Measurements from ENCODE around the gene TNS4. TPM values are rescaled to one million over a fixed set of nuclear protein-coding genes. Genes with fewer than 3 reads are reported as not detected.
A peak's percentile ranks its signal among the peaks of the same experiment; 100 is the strongest.

Gene TNS4
- total and polyA plus RNA-seq, 8 donors = 0.03 to 1.6 (median 0.18) TPM; not detected in 2

GRCh38 chr17:40456396-40456951, 44.9 kb downstream of the TNS4 start:
- Histone ChIP-seq H3K4me1 (peaks cover 20 to 31% of the 10 kb centered on the region in 2 donors), H3K27ac (peak overlapping the region in 1 of 2 donors; percentile 33), H3K36me3 (peaks cover 3 to 54% of the 10 kb centered on the region in 2 donors), H3K27me3 (no peaks in the 10 kb centered on the region), H3K4me3 (no peak overlapping the region), H3K9me3 (no peaks in the 10 kb centered on the region)
- DNase-seq (no peak), ATAC-seq (no peak)
- intact Hi-C loops (cut with DNase I) = no loop called here
- TF ChIP-seq, protein P1, sequence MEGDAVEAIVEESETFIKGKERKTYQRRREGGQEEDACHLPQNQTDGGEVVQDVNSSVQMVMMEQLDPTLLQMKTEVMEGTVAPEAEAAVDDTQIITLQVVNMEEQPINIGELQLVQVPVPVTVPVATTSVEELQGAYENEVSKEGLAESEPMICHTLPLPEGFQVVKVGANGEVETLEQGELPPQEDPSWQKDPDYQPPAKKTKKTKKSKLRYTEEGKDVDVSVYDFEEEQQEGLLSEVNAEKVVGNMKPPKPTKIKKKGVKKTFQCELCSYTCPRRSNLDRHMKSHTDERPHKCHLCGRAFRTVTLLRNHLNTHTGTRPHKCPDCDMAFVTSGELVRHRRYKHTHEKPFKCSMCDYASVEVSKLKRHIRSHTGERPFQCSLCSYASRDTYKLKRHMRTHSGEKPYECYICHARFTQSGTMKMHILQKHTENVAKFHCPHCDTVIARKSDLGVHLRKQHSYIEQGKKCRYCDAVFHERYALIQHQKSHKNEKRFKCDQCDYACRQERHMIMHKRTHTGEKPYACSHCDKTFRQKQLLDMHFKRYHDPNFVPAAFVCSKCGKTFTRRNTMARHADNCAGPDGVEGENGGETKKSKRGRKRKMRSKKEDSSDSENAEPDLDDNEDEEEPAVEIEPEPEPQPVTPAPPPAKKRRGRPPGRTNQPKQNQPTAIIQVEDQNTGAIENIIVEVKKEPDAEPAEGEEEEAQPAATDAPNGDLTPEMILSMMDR (IDR thresholded peaks at IDR 0.05) = no peak

GRCh38 chr17:40454613-40454995, 46.8 kb downstream of the TNS4 start:
- H3K9me3 ChIP-seq = no peaks in the 10 kb centered on the region
- H3K36me3 ChIP-seq = peaks cover 3 to 54% of the 10 kb centered on the region in 2 donors
- ATAC-seq = no peak
- no peak for DNase-seq
- H3K27ac ChIP-seq = no peak overlapping the region
- intact Hi-C loops (cut with DNase I) = no loop called here
- TF ChIP-seq, protein P1 (IDR thresholded peaks at IDR 0.05) = no peak
- no peak overlapping the region for H3K4me3 ChIP-seq
- H3K4me1 ChIP-seq = peaks cover 34 to 49% of the 10 kb centered on the region in 2 donors
- no peaks in the 10 kb centered on the region for H3K27me3 ChIP-seq

DNA sequence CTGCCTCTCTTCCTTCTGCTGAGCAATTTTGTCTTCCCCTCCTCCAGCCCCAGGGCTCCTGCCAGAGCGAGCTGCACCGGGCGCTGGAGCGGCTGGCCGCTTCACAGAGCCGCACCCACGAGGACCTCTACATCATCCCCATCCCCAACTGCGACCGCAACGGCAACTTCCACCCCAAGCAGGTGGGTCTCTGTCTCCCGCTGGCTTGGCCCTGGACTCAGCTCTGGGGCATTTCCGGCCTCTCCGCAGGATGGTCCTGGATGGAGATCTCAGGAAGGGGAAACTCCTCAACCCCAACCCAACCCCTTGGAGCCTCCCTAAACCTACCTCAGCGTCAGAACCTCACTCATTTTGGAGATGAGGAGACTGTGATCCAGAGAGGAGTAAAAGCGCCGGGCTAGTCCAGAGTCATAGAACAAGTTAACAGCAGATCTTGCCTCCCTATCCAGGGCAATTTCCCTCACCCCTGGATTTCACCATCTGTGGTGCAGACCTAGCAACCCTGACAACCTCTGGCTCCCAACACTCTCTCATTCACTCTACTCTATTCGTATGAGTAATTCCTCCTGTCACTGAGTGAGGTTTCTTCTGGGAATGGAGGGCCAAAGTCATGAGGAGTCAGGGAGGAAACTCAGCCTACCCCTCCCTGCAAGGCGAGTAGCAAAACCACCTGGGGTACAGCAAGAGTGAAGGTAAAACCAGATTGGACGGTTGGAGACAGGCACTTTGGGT, 47.4 kb downstream of the TNS4 start:
- TF ChIP-seq, protein P1 (IDR thresholded peaks at IDR 0.05) = no peak
- H3K4me3 ChIP-seq = no peak overlapping the region
- H3K36me3 ChIP-seq = peaks cover 3 to 54% of the 10 kb centered on the region in 2 donors
- H3K27ac ChIP-seq = peak overlapping the region in 1 of 2 donors; percentile 28
- ATAC-seq = no peak
- no peaks in the 10 kb centered on the region for H3K9me3 ChIP-seq
- DNase-seq = no peak
- no peaks in the 10 kb centered on the region for H3K27me3 ChIP-seq
- intact Hi-C loops (cut with DNase I) = no loop called here
- H3K4me1 ChIP-seq = peaks cover 39 to 51% of the 10 kb centered on the region in 2 donors

GRCh38 chr17:40452921-40453378, 48.5 kb downstream of the TNS4 start:
- Histone ChIP-seq H3K4me3 (no peak overlapping the region), H3K27me3 (no peaks in the 10 kb centered on the region), H3K27ac (peak overlapping the region in 1 of 2 donors; percentile 40), H3K9me3 (no peaks in the 10 kb centered on the region), H3K36me3 (peaks cover 3 to 54% of the 10 kb centered on the region in 2 donors), H3K4me1 (peaks cover 46 to 62% of the 10 kb centered on the region in 2 donors)
- intact Hi-C loops (cut with DNase I) = no loop called here
- no peak for ATAC-seq
- DNase-seq = no peak
- TF ChIP-seq, protein P1 (IDR thresholded peaks at IDR 0.05) = no peak

DNA sequence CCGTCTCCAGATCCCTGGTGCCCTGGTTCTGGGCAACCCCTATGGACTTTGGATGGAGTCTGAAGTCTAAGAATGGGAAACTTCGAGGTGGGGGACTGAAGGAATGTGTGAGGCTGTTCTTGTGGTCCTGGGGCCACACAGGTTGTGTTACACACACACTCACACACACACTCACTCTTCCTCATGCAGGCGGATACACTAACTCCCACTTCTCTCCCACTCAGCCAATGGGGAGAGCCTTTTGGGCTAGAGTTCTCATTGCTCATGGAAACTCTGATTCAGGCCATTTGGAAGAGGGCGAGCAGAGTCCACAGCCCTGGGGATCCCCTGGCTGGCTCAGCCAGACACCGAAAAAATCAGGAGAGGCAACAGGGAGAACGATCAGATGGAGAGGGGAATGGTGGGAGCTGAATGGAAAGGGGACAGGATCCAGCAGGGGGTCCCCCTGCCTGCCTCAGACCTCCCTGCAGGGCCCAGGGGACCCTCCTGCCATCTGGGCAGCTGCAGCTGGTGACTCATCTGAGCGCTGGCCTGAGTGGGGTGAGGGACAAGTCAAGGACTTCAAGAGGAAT, 49.1 kb downstream of the TNS4 start:
- no peak overlapping the region for H3K4me3 ChIP-seq
- ATAC-seq (peak; percentile 17), DNase-seq (no peak)
- no peaks in the 10 kb centered on the region for H3K27me3 ChIP-seq
- intact Hi-C loops (cut with DNase I) = no loop called here
- peaks cover 3 to 50% of the 10 kb centered on the region in 2 donors for H3K36me3 ChIP-seq
- TF ChIP-seq, protein P1 (IDR thresholded peaks at IDR 0.05) = no peak
- no peaks in the 10 kb centered on the region for H3K9me3 ChIP-seq
- H3K4me1 ChIP-seq = peaks cover 49 to 65% of the 10 kb centered on the region in 2 donors
- H3K27ac ChIP-seq = peak overlapping the region; percentile 40 to 65
